MCF 10A (cell line): ENCODE data around the gene RIBC2. TPM values are rescaled to one million over a fixed set of nuclear protein-coding genes. Genes with fewer than 3 reads are reported as not detected.

Source experiments
- BruUV-seq: library from RNA; stranded (reverse); fragments of 400-500 nt; replicated peaks from 2 replicates; lab custom pipeline; 2021; lab: Mats Ljungman, UMichigan
- CTCF ChIA-PET: fragments of 300-600 bp; sonication (Branson Sonifier 250); formaldehyde crosslinking; extraction: SDS; loops from one replicate; lab custom pipeline; 2021; ENCODE audit warnings: antibody characterized with exemption, inconsistent platforms; lab: Yijun Ruan, JAX
- POLR2A ChIA-PET: fragments of 300-600, 350-650 bp; sonication (Branson Sonifier 250); formaldehyde crosslinking; extraction: SDS; loops from one replicate; lab custom pipeline; 2020; ENCODE audit warnings: antibody characterized with exemption, inconsistent platforms; lab: Yijun Ruan, JAX
- DNase-seq: peaks from one replicate; pipeline ENCODE4 v3.0.0-alpha.2; 2018; ENCODE audit not compliant: unreplicated experiment
- H3K27ac Mint-ChIP-seq: one replicate; pipeline ENCODE4 v1.8.0; 2022; ENCODE audit warnings: mild to moderate bottlenecking, low read depth, mixed read lengths; ENCODE audit not compliant: unreplicated experiment
- H3K27me3 Mint-ChIP-seq: one replicate; pipeline ENCODE4 v1.8.0; 2022; ENCODE audit warnings: mixed read lengths; ENCODE audit not compliant: insufficient read depth, unreplicated experiment
- H3K36me3 Mint-ChIP-seq: one replicate; pipeline ENCODE4 v1.8.0; 2022; ENCODE audit warnings: mild to moderate bottlenecking, moderate library complexity, mixed read lengths; ENCODE audit not compliant: insufficient read depth, unreplicated experiment
- H3K4me1 Mint-ChIP-seq: one replicate; pipeline ENCODE4 v1.8.0; 2022; ENCODE audit warnings: mixed read lengths; ENCODE audit not compliant: insufficient read depth, unreplicated experiment
- H3K4me3 Mint-ChIP-seq: one replicate; pipeline ENCODE4 v1.8.0; 2022; ENCODE audit warnings: mild to moderate bottlenecking, moderate library complexity, mixed read lengths; ENCODE audit not compliant: unreplicated experiment
- H3K9me3 Mint-ChIP-seq: one replicate; pipeline ENCODE4 v1.8.0; 2022; ENCODE audit warnings: mixed read lengths; ENCODE audit not compliant: unreplicated experiment
- CTCF ChIP-seq: fragments of 200-600 bp; IDR thresholded peaks from one replicate; pipeline ENCODE4 v1.8.0; 2022; ENCODE audit warnings: antibody characterized with exemption, mild to moderate bottlenecking; ENCODE audit not compliant: unreplicated experiment
- intact Hi-C: fragments of 100-400 bp; cut with micrococcal nuclease; formaldehyde crosslinking; loops from 2 replicates; pipeline ENCODE4 v1.14.1; 2022
- total RNA-seq: library from RNA; stranded (reverse); gene quantifications from 2 replicates; pipeline ENCODE4 v1.2.3, GENCODE V29; 2022

The RIBC2 gene
- total RNA-seq, 1 experiment from 2014 or later, result 0.26 TPM

- Mint-ChIP-seq H3K27me3 (no peaks in the 10 kb centered on the region), H3K27ac (no peak overlapping the region), H3K4me3 (no peak overlapping the region), H3K4me1 (no peaks in the 10 kb centered on the region), H3K9me3 (no peaks in the 10 kb centered on the region), H3K36me3 (no peaks in the 10 kb centered on the region)
- ChIA-PET POLR2A (interaction anchor here (3.2 kb wide), 1 partner anchor 14 kb away, joined by 12 read pairs; no protein-coding TSS in a partner anchor), CTCF (interaction anchor here (0.6 to 2.2 kb wide), 3 partner anchors 18 to 99 kb away, joined by 4 to 6 read pairs (median 4); no protein-coding TSS in a partner anchor)
- TF ChIP-seq CTCF, result no peak
- no TSS peak for BruUV-seq
- DNase-seq, result no peak
- intact Hi-C loops, result no loop called here
Observed at GRCh38 chr22:45455212-45455611, 41.7 kb downstream of the RIBC2 start.

- no peak overlapping the region for H3K27ac Mint-ChIP-seq
- DNase-seq, result no peak
- POLR2A ChIA-PET, result interaction anchor here (1.1 to 3.2 kb wide), 2 partner anchors 10 to 13 kb away, joined by 4 to 12 read pairs; no protein-coding TSS in a partner anchor
- no peaks in the 10 kb centered on the region for H3K4me1 Mint-ChIP-seq
- CTCF ChIA-PET, result interaction anchor here (0.6 to 2.2 kb wide), 4 partner anchors 15 to 98 kb away, joined by 4 to 6 read pairs (median 4); no protein-coding TSS in a partner anchor
- no peak overlapping the region for H3K4me3 Mint-ChIP-seq
- H3K27me3 Mint-ChIP-seq, result no peaks in the 10 kb centered on the region
- H3K36me3 Mint-ChIP-seq, result no peaks in the 10 kb centered on the region
- BruUV-seq, result no TSS peak
- no peak for TF ChIP-seq CTCF
- no peaks in the 10 kb centered on the region for H3K9me3 Mint-ChIP-seq
- intact Hi-C loops, result no loop called here
Observed at GRCh38 chr22:45455621-45456020, 42.1 kb downstream of the RIBC2 start.

- H3K36me3 Mint-ChIP-seq, result no peaks in the 10 kb centered on the region
- no peaks in the 10 kb centered on the region for H3K9me3 Mint-ChIP-seq
- no peak for DNase-seq
- H3K27me3 Mint-ChIP-seq, result no peaks in the 10 kb centered on the region
- H3K4me3 Mint-ChIP-seq, result no peak overlapping the region
- H3K27ac Mint-ChIP-seq, result no peak overlapping the region
- TF ChIP-seq CTCF, result no peak
- H3K4me1 Mint-ChIP-seq, result no peaks in the 10 kb centered on the region
- intact Hi-C loops, result no loop called here
- ChIA-PET POLR2A (interaction anchor here (1.0 to 1.1 kb wide), 2 partner anchors 11 to 13 kb away, joined by 4 read pairs; no protein-coding TSS in a partner anchor), CTCF (interaction anchor here (1.2 to 2.2 kb wide), 3 partner anchors 11 to 97 kb away, joined by 3 to 6 read pairs (median 5); no protein-coding TSS in a partner anchor)
- no TSS peak for BruUV-seq
Observed at GRCh38 chr22:45456811-45457210, 43.3 kb downstream of the RIBC2 start.

- Mint-ChIP-seq H3K9me3 (no peaks in the 10 kb centered on the region), H3K36me3 (no peaks in the 10 kb centered on the region), H3K4me3 (no peak overlapping the region), H3K4me1 (no peaks in the 10 kb centered on the region), H3K27me3 (no peaks in the 10 kb centered on the region), H3K27ac (no peak overlapping the region)
- CTCF ChIA-PET, result interaction anchor here (0.8 kb wide), 1 partner anchor 95 kb away, joined by 3 read pairs; no protein-coding TSS in a partner anchor
- intact Hi-C loops, result no loop called here
- no TSS peak for BruUV-seq
- DNase-seq, result no peak
- TF ChIP-seq CTCF, result no peak
- POLR2A ChIA-PET, result no interaction called here
Observed at GRCh38 chr22:45458532-45458931, 45.0 kb downstream of the RIBC2 start.
